Measurements from ENCODE around the gene CSRP3.

CSRP3 gene

DNA sequence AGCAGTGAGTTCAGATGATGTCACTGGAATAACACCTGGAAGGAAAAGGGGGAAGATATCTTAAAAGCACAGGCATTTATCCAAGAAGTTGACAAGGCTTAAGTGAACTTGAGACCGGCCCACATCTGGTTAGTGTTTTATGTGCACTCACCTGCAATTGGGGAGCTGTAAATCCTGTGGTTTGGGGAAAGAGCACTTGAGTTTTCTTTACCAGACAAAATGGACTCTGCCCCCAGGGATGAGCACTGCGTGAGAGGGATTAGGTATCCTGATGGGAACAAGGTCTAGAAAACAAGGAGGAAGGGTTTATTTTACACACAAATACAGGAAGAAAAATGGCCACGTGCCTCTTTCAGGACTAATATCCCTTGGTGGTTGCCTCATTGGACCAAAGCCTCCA lies 23.8 kb upstream of the CSRP3 start:
- no peak for DNase-seq (ENCODE audit: low read depth in 2 of 3, low spot score in 1 of 3)

DNA sequence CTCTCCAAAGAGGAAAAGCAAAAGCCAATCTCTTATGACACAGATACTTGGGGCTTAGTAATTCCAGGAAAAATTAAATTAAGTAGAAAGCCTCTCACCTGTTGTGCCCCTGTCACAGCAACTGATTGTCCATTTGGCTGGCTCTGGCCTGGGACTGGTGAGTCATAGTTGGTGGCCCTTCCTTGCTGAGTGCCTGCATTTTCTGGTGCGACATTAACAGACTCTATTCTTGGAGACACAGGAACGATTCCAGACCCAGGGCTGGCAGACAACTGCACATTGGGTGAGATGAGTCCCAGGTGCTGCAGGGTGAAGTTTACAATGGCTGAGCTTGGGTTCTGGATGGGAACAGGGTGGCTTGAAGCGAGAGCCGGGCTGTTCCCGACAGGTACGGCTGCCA lies 23.3 kb upstream of the CSRP3 start:
- no peak for DNase-seq (ENCODE audit: low read depth in 2 of 3, low spot score in 1 of 3)

DNA sequence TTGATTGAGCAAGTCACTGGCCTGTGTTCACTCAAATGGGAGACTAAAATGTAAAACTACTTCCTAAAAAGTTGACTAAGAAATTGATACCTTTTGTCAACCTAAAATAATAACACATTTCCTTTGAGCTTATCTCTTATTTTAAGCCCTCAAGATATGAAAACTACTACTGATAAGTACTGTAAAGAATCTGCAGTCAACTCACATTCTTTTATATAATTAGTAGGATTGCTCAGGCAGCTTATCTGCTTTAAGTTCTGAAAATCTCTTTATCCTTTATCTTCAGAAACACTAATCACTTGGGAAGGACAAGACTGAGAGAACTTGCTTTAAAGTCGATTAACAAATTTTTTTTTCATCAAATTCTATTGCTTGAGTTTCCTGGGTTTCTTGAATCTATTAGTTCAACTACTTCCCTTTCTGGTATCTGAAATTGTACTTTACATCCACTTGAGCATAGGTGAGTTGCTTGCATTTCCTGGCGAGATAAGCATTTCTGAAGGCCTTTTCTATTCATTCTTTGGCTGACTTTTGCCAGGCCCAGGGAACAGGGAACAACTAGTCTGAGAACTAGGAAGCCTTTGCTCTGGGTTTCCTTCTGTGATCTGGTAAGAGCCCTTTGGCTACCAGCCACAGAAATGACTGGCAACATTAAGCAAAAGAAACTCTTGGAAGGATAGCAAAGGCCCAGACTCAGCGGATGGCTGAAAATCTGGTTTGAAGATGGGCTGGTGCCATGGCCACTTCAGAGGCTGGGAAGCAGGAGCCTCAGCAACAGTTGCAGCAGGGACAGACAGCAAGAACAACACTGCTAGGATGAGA lies 19.3 kb upstream of the CSRP3 start:
- DNase-seq (ENCODE audit: low read depth in 2 of 3, low spot score in 1 of 3), result no peak

DNA sequence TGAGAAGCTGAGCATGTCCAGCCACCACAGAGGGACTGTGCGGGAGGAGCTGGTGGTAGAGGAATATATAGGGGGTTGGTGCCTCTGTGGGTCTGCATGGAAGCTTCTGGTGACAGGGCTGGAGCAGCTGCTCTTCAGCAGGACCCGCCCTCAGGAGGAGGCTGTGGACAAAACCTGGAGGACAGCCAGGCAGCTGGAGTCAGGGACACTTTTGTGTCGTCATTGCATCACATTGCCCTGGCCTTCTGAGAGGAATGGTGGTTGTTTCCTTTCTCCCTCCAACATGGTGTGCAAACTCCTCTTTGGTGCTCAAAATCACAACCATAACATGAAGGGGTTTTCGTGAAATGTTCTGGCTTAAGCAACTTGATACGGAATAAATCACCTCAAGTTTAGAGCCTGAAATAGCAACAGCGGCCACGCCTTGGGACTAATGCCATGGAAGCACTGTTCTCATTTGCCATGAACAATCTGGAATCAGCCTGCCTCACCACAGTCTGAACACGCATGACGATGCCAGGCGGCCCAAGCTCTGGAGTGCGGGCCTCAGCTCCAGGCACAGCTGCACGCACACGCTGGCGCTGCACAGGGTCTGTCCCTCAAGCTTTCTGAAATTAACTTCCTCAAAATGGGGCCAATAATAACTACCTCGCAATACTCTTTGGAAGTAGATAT lies 17.1 kb upstream of the CSRP3 start:
- no peak for DNase-seq (ENCODE audit: low read depth in 2 of 3, low spot score in 1 of 3)

DNA sequence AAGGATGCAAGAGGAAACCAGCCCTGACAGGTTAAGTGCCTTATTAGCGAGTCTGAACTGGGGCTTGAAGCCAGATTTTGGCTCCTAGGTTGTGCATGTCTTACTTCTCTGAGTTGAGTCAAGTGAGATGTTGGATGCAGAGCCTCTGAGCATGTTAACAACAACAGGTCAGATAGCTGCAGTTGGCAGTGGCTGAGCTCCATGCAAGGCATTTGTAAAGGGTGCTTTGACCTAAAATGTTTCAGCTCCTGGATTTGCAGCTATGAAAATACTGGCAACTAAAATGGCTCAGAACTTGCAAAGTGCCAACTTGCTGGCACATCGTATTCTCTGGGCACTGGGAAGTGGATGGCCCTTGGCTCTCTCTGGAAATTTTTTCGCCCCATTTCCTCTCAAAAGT lies 16.4 kb upstream of the CSRP3 start:
- no peak for DNase-seq (ENCODE audit: low read depth in 2 of 3, low spot score in 1 of 3)

DNA sequence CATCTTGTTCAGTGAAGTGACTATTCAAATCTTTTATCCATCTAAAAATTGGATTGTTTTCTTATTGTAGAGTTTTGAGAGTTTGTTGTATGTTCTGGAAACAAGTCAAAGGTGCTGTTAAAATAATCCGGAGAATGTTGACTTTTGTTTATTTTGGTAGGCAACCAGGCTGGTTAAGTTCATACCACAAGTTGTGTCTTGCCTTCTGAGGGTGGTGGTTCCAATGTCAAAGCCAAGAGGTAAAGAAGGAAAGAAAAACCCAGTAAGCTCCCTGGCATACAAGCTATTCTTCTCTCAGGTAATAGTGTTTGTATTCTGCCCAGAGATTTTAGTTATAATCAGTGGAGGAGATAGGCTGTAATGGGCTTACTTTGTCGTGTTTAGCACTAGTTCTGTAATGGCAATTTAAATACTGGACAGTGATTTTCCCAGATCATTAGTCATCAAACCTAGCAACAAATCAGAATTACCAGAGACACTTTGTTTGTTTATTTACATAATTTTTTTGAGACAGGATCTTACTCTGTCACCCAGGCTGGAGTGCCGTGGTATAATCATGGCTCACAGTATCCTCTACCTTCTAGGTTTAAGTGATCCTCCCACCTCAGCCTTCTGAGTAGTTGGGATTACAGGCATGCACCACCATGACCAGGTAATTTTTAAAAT lies 15.1 kb upstream of the CSRP3 start:
- no peak for DNase-seq (ENCODE audit: low read depth in 2 of 3, low spot score in 1 of 3)

DNA sequence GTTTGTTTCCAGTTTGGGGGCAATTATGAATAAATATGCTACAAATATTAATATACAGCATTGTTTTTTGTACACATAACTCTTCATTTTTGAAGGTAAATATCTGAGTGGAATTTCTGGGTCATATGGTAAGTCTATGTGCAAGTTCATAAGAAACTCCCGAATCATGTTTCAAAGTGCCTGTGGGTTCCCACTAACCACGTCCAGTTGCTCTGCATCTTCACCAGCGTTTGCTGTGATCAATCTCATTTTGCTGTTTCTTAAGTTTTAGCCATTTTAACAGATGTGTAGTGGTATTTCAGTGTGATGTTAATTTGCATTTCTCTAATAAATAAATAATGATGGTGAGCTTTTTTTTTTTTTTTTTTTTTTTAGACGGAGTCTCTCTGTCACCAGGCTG lies 14.2 kb upstream of the CSRP3 start:
- DNase-seq (ENCODE audit: low read depth in 2 of 3, low spot score in 1 of 3), result no peak

DNA sequence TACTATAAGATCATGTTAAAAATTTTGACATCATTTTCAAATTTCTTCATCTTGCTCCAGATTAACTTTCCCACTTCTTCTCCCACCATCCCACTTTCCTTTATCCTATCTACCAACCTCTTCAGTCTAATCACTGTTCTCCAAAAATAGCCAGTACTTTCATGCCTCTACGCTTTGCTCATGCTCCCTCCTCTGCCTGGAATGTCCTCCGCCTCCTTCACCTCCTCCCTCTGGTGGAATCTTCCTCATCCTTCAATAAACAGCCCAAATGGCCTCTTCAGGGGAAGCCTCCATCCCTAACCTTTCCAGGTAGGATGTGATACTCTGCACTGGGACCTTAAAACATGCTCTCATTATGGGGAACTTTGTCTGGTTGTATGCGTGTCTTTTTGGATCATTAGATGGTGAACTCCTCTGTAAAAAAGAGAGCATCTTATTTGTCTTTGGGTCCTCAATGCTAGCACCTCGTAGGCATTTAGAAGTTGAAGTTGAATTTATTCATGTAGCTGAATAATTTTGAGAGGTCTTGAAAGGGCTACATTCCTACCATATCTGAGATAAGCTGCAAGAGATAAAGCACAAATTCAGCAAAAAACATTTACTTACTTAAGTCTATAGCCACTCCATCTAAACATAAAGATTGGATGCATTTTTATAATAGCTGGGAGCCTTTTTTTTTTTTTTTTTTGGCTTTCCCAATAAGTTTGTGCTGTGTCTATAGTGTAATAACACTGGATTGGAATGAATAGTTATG lies 8.0 kb upstream of the CSRP3 start:
- DNase-seq (ENCODE audit: low read depth in 2 of 3, low spot score in 1 of 3), result no peak

DNA sequence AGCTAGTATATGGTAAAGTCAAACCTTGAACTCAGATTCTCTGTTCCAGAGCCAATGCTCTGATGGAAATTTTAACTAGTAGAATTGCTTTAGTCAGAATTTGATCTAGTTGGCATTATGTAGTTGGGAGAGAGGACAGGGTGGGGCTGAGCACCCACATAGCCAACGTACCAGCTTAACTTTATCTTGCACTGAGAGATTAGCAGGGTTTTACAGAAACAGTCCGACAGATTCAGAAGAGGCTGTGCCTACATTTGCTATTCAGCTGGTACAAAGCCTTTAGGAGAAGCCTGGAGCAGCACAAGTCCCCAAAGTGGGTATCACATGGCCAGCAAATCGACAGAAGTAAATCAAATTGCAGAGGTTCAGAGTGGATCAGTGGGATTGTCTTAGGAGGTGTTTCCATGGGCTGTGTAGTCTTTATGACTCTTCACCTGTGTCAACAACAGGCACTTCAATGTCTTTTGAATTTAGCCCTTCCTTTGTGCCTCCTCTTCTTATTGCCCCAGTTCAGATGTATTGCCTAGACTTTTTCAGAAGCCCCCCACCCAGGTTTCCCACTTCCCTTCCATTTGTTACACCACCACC lies 7.3 kb upstream of the CSRP3 start:
- DNase-seq (ENCODE audit: low read depth in 2 of 3, low spot score in 1 of 3), result no peak

DNA sequence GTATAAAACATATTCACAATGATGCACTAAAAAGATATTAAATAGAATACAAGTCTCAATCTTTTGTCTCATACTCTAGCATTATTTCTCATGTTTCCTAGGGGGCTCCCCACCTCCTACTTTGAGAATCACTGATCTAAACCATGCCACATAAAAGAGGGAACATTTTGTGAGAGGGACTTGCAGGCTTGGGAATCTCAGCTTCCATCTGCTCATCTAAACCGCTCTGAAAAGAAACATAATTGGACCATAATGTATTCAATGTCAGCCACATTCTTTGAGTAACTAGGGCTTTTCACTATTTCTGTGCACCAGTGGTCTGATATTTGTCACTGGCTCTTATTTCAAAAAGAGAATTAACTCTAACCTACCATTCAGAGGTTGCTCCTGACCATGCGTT lies 6.4 kb upstream of the CSRP3 start:
- DNase-seq (ENCODE audit: low read depth in 2 of 3, low spot score in 1 of 3), result no peak

DNA sequence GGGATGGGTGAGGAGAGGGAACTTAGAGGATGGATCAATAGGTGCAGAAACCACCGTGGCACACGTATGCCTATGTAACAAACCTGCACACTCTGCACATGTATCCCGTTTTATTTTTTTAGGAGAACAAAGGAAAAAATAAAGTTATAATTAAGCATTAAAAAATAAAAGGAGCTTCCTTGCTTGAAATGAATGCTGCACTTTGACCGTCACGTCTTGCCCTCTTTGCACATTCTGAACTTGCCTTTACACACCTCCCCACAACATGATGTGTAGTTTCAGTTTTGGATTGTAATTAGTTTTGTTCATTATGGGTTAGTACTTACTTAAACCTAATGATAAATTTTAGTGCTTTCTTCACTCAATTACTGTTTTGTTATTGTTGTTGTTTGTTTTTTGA lies 3.1 kb upstream of the CSRP3 start:
- no peak for DNase-seq (ENCODE audit: low read depth in 2 of 3, low spot score in 1 of 3)

DNA sequence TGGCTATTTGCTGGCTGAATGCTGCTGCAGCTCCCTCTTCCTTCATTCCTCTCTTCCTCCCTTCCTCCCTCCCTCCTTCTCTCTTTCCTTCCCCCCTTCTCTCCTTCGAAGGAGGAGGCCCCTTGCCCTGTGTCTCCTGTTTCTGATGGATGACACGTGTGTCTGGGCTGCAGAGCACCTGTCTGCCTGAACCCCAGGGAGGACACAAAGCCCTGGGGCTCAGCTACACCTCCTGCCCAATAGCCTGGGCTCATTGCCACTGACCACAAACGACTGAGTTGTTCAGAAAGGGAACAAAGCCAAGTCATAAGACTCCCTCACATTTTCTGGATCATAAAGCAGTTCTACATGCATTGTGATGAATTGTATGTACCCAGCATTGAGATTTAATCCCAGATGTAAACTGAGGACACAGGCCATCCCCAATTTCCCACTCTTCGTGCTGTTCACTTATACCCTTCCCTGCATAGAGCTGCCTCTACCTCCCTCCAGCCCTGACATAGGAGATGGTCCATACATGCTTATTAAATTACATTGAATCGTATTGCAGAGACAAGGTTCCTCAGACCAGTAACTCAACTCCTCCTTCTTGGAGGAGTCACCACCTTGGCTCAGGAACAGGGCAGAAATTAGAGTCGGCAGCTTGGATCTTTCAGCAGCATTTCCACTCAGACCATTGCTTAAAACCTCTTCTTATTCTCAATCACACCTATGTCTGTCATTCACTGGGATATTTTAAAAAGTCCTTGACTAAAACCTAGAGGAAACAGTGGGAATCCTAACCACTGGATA lies 1.2 kb downstream of the CSRP3 start:
- DNase-seq (ENCODE audit: low read depth in 2 of 3, low spot score in 1 of 3), result no peak

DNA sequence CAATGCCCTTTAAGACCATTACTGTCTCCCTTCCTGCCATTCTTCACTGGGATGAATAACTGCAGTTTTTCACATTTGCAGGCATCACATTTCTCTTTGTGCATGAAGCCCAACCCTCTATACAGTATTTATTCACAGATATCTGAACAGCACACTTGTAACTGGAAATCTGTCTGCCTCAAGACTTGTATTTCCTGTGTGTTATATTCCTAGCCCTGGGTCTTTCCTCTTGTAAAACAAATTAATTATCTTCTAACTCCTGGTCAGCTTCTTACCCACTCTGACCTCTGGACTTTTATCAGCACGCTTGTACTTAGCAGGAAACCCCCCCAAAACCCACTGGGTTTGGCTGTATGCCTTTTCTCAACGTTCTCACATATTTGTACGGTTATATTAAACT lies 2.0 kb downstream of the CSRP3 start:
- DNase-seq (ENCODE audit: low read depth in 2 of 3, low spot score in 1 of 3), result no peak

DNA sequence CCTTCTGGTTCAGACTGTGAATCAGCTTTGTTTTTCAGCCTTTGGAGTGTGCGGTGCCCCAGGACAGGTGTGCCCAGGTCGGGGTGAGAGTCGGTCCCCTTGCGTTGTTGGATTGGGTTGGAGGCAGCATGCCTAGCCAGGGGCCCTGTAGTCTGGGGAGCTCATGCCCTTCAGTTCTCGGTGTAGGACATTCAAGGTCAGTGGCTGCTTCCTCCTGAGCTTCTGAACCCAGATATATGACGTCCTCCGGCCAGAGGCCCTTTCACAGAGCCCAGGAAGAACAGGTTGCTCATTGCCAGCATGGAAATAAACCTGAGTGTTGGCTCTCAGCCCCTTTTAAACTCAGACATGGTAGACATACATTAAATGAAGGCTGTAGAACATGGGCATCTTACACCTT lies 2.7 kb downstream of the CSRP3 start:
- DNase-seq (ENCODE audit: low read depth in 2 of 3, low spot score in 1 of 3), result no peak

DNA sequence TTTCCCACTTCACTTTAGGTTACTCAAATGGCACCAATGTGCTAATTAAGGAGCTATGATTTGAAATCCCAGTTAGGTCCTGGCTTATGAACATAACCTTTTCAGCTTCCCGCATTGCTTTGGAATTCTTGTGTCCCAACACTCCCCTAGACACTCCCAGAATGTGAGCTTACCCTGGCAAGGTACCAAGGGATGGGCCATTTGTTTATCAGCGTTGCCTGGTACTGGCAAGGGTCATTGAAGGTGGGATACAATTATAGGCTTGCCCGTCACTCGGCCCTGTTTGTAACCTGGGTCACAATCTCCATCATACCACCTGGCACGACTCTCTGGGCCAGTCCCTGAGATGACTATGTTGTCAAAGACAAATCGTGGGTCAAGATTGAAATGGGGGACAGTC lies 5.4 kb downstream of the CSRP3 start:
- DNase-seq (ENCODE audit: low read depth in 2 of 3, low spot score in 1 of 3), result no peak

DNA sequence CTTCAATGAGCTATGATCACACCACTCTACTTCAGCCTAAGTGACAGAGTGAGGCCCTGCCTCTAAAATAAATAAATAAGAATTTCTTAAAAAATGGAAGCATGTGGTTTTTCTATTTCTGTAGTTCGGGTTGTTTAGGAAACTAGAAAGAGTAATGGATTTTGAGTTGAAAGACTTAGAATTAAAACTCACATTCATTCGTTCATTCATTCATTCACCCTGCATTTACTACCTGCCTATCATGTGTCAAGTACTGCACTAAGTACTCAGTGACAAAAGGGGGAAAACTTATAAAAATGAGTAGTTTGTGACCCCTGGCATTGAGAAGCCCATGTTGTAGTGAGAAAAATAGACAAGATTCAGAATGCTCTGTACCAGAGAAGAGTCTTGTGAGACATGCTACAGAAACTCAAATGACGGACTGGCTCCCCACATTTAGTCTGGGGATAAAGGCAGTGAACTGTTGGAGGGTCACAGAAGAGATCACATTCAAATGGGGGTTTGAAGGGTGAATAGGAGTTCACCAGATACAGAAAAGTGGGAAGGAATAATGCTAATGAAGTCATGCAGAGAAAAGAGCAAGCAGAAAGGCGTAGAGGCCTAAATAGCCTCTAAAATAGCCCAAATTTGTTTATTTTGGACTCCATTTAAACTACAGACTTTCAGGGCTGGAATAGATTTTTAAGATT lies 7.0 kb downstream of the CSRP3 start:
- no peak for DNase-seq (ENCODE audit: low read depth in 2 of 3, low spot score in 1 of 3)

DNA sequence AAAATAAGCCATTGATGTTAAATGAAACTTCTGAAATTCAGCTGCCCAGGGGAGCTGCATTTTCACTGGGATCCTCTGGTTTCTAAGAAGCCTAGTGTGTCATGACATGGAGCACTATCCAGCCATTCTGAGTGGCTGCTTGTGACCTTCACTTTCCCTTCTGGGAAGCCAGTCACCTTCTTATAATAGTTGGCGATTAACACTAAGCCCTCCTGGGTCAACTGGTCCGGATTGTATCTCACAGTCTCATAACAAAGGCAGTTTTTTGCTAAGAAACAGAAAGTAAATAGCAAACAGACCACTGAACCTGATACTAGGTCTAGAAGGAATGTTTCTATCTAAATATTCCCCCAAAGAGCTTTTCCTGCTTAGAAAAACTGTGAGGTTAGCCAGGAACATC lies 7.9 kb downstream of the CSRP3 start:
- DNase-seq (ENCODE audit: low read depth in 2 of 3, low spot score in 1 of 3), result no peak

DNA sequence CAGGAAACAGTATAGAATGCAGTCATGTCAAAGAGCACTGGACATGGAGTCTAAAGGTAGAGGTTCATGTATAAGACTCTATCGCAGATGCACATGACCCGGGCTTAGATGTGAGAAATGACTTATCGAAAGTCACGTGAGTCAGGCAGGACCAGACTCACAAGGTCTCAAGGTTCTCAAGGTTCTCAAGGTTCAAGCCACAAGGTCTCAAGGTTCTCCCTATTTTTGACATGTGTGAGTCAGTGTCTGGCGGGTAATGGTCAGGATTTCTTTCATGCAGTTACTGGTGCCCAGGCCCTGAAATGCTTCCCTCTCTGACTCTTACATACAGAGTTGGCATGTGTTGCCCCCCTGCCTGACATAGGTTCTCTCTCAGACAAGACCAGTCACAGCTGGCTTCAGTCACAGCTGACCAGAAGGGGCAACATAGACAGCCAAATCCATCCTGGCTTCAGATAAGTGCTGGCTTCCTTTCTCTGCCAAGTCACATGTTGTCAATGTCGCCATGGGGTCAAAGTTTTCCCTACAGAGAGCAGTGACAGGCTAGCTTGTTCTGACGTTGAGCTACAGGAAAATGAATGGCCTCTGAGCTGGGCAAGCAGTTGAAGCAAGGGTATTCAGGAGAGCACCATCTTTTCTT lies 10.1 kb downstream of the CSRP3 start:
- no peak for DNase-seq (ENCODE audit: low read depth in 2 of 3, low spot score in 1 of 3)

DNA sequence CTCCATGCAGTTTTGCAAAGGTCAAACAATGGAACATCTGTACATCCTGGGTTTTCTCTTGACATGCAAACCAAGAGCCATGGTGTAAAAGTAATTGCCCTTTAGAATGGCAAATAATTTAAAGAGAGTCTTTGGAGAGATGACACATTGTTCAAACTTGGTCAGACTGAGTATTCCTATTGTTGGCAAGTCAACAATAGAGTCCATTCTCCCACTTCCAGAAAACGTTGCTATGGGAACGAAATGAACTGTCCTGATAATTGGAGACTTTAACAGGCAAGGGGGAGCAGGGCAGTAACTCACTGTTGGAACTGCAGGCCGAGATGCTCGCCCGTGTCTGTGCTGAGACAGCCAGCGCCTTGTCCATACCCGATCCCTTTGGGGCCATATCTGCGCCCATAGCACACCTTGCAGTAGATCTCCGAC lies 13.9 kb downstream of the CSRP3 start:
- DNase-seq (ENCODE audit: low read depth in 2 of 3, low spot score in 1 of 3), result no peak
